ENCODE results near the gene UBXN1.
"Not testable (repeated sequence)": the region's sequence is repeated elsewhere in the genome, so short reads cannot be mapped to it uniquely, and the experiment has no call there.

UBXN1 gene

GRCh38 chr11:62680825-62681240, 2.0 kb upstream of the UBXN1 start:
- no peak for DNase-seq (ENCODE audit: insufficient read length)
- TF ChIP-seq POLR2A (IDR thresholded peaks at IDR 0.05; ENCODE audit: low read depth, low read length) (no peak), TAF1 (IDR thresholded peaks at IDR 0.05; ENCODE audit: borderline replicate concordance, low read depth, low read length) (no peak), POLR2AphosphoS5 (IDR thresholded peaks at IDR 0.05; ENCODE audit: low read depth, low read length) (no peak)
- peak; percentile 85 for FAIRE-seq

GRCh38 chr11:62678433-62678769, 472 bp downstream of the UBXN1 start:
- no peak for DNase-seq (ENCODE audit: insufficient read length)
- no peak for FAIRE-seq
- no peak for TF ChIP-seq POLR2AphosphoS5 (IDR thresholded peaks at IDR 0.05; ENCODE audit: low read depth, low read length)
- TF ChIP-seq POLR2A (IDR thresholded peaks at IDR 0.05; ENCODE audit: low read depth, low read length): no peak
- TF ChIP-seq TAF1 (IDR thresholded peaks at IDR 0.05; ENCODE audit: borderline replicate concordance, low read depth, low read length): no peak

GRCh38 chr11:62677714-62678113, 1.2 kb downstream of the UBXN1 start:
- DNase-seq (ENCODE audit: insufficient read length) (no peak), FAIRE-seq (no peak)
- no peak for TF ChIP-seq TAF1 (IDR thresholded peaks at IDR 0.05; ENCODE audit: borderline replicate concordance, low read depth, low read length)
- TF ChIP-seq POLR2A (IDR thresholded peaks at IDR 0.05; ENCODE audit: low read depth, low read length): no peak
- TF ChIP-seq POLR2AphosphoS5 (IDR thresholded peaks at IDR 0.05; ENCODE audit: low read depth, low read length): no peak

GRCh38 chr11:62677156-62677555, 1.7 kb downstream of the UBXN1 start:
- FAIRE-seq (no peak), DNase-seq (ENCODE audit: insufficient read length) (no peak)
- TF ChIP-seq POLR2A (IDR thresholded peaks at IDR 0.05; ENCODE audit: low read depth, low read length): no peak
- no peak for TF ChIP-seq TAF1 (IDR thresholded peaks at IDR 0.05; ENCODE audit: borderline replicate concordance, low read depth, low read length)
- no peak for TF ChIP-seq POLR2AphosphoS5 (IDR thresholded peaks at IDR 0.05; ENCODE audit: low read depth, low read length)

GRCh38 chr11:62676698-62677097, 2.2 kb downstream of the UBXN1 start:
- FAIRE-seq: no peak
- TF ChIP-seq TAF1 (IDR thresholded peaks at IDR 0.05; ENCODE audit: borderline replicate concordance, low read depth, low read length) (no peak), POLR2A (IDR thresholded peaks at IDR 0.05; ENCODE audit: low read depth, low read length) (no peak), POLR2AphosphoS5 (IDR thresholded peaks at IDR 0.05; ENCODE audit: low read depth, low read length) (no peak)
- no peak for DNase-seq (ENCODE audit: insufficient read length)

- FAIRE-seq; DNase-seq (ENCODE audit: insufficient read length): not testable (repeated sequence)
Observed at GRCh38 chr11:62675415-62675814, 3.5 kb downstream of the UBXN1 start.

GRCh38 chr11:62673196-62673525, 5.7 kb downstream of the UBXN1 start:
- TF ChIP-seq TAF1 (IDR thresholded peaks at IDR 0.05; ENCODE audit: borderline replicate concordance, low read depth, low read length) (no peak), POLR2A (IDR thresholded peaks at IDR 0.05; ENCODE audit: low read depth, low read length) (no peak), POLR2AphosphoS5 (IDR thresholded peaks at IDR 0.05; ENCODE audit: low read depth, low read length) (no peak)
- FAIRE-seq: no peak
- no peak for DNase-seq (ENCODE audit: insufficient read length)

GRCh38 chr11:62671608-62672389, 7.1 kb downstream of the UBXN1 start, which contains the start of the genes LBHD1 and UQCC3:
LBHD1 (minus strand) TSS chr11:62672267; CDS start chr11:62670031, 2,236 bp downstream.
UQCC3 (plus strand) TSS chr11:62671673; CDS start chr11:62671746, 73 bp downstream.
- FAIRE-seq (peak; percentile 80), DNase-seq (ENCODE audit: insufficient read length) (peak; percentile 78)

GRCh38 chr11:62671236-62671607, 7.7 kb downstream of the UBXN1 start:
- FAIRE-seq (no peak), DNase-seq (ENCODE audit: insufficient read length) (no peak)
- no peak for TF ChIP-seq POLR2A (IDR thresholded peaks at IDR 0.05; ENCODE audit: low read depth, low read length)
- TF ChIP-seq POLR2AphosphoS5 (IDR thresholded peaks at IDR 0.05; ENCODE audit: low read depth, low read length): no peak
- TF ChIP-seq TAF1 (IDR thresholded peaks at IDR 0.05; ENCODE audit: borderline replicate concordance, low read depth, low read length): no peak

More at GRCh38 chr11:62671608-62672389, 7.1 kb downstream of the UBXN1 start, which contains the start of the genes LBHD1 and UQCC3:
- TF ChIP-seq POLR2A (IDR thresholded peaks at IDR 0.05; ENCODE audit: low read depth, low read length): peak; percentile 79
- TF ChIP-seq TAF1 (IDR thresholded peaks at IDR 0.05; ENCODE audit: borderline replicate concordance, low read depth, low read length): peak; percentile 70
- TF ChIP-seq POLR2AphosphoS5 (IDR thresholded peaks at IDR 0.05; ENCODE audit: low read depth, low read length): peak; percentile 80

- TF ChIP-seq POLR2AphosphoS5 (IDR thresholded peaks at IDR 0.05; ENCODE audit: low read depth, low read length) (no peak), POLR2A (IDR thresholded peaks at IDR 0.05; ENCODE audit: low read depth, low read length) (no peak; the same call in 1 of the 2 replicates), TAF1 (IDR thresholded peaks at IDR 0.05; ENCODE audit: borderline replicate concordance, low read depth, low read length) (no peak)
- no peak for DNase-seq (ENCODE audit: insufficient read length)
- no peak for FAIRE-seq
Observed at GRCh38 chr11:62669420-62670161, 9.3 kb downstream of the UBXN1 start.

- no peak for FAIRE-seq
- TF ChIP-seq POLR2A (IDR thresholded peaks at IDR 0.05; ENCODE audit: low read depth, low read length) (no peak), POLR2AphosphoS5 (IDR thresholded peaks at IDR 0.05; ENCODE audit: low read depth, low read length) (no peak), TAF1 (IDR thresholded peaks at IDR 0.05; ENCODE audit: borderline replicate concordance, low read depth, low read length) (no peak)
Observed at GRCh38 chr11:62667460-62667859, 11.4 kb downstream of the UBXN1 start.

More at GRCh38 chr11:62667460-62667859, 11.4 kb downstream of the UBXN1 start:
- no peak for DNase-seq (ENCODE audit: insufficient read length)
